Peyer's patch (tissue), 4 donors: ENCODE data around the gene RAET1G. TPM values are rescaled to one million over a fixed set of nuclear protein-coding genes. Genes with fewer than 3 reads are reported as not detected.

Experiments used
- DNase-seq, 3 donors: peaks; one replicate each; pipeline ENCODE4 v3.0.0-alpha.2; 2017 to 2019
- H3K27ac ChIP-seq, 4 donors: fragments of 200-600 bp; sonication (generic); one replicate each; pipeline ENCODE4 v1.5.1; 2016 to 2019
- H3K27me3 ChIP-seq, 2 donors: fragments of 200-600 bp; sonication (generic); one replicate each; pipeline ENCODE4 v1.5.1; 2019
- H3K36me3 ChIP-seq, 3 donors: fragments of 200-600 bp; sonication (generic); one replicate each; pipeline ENCODE4 v1.5.1; 2016 to 2019
- H3K4me1 ChIP-seq, 4 donors: fragments of 200-600 bp; sonication (generic); one replicate each; pipeline ENCODE4 v1.5.1; 2016 to 2019
- H3K4me3 ChIP-seq, 4 donors: fragments of 200-600 bp; sonication (generic); 1 replicate in 3 of 4; 2 replicates in 1 of 4; pipeline ENCODE4 v1.5.1; 2016 to 2019; ENCODE audit warnings: mild to moderate bottlenecking in 1 of 4
- H3K9me3 ChIP-seq, 4 donors: fragments of 200-600 bp; sonication (generic); one replicate each; pipeline ENCODE4 v1.5.1; 2016 to 2019; ENCODE audit warnings: mild to moderate bottlenecking in 1 of 4
- CTCF ChIP-seq, 6 experiments: fragments of 450-650 bp in 4 of 6; fragments of 200-600 bp in 2 of 6; sonication (generic) in 1 of 6; IDR thresholded peaks; one replicate each; pipeline ENCODE4 v1.5.1; 2017 to 2019; ENCODE audit warnings: antibody characterized with exemption in 6 of 6, mild to moderate bottlenecking in 3 of 6, moderate library complexity in 1 of 6
- POLR2A ChIP-seq, 2 donors: fragments of 450-650 bp; IDR thresholded peaks; one replicate each; pipeline ENCODE4 v1.5.1; 2017; ENCODE audit warnings: antibody characterized with exemption in 2 of 2, mild to moderate bottlenecking in 2 of 2, moderate library complexity in 2 of 2
- total RNA-seq, 4 donors: library from RNA; depleted of rRNA; stranded (reverse); fragments of >200 nt; gene quantifications; one replicate each; pipeline ENCODE4 v1.1.0, GENCODE V29; 2016

RAET1G gene
- total RNA-seq, 4 donors from 2014 or later: not detected

- Histone ChIP-seq H3K4me3 (no peak overlapping the region), H3K4me1 (no peaks in the 10 kb centered on the region), H3K36me3 (no peaks in the 10 kb centered on the region), H3K27me3 (no peaks in the 10 kb centered on the region), H3K9me3 (peaks cover 0 to 19% (median 2%) of the 10 kb centered on the region in 4 donors), H3K27ac (no peak overlapping the region)
- TF ChIP-seq POLR2A (IDR thresholded peaks at IDR 0.05): no peak
- no peak for TF ChIP-seq CTCF (IDR thresholded peaks at IDR 0.05)
- DNase-seq: no peak
These were observed 15.6 kb downstream of the RAET1G start for GRCh38 chr6:149907317-149907716.

GRCh38 chr6:149906405-149906804 is 16.5 kb downstream of the RAET1G start:
- no peak for DNase-seq
- TF ChIP-seq POLR2A (IDR thresholded peaks at IDR 0.05) (no peak), CTCF (IDR thresholded peaks at IDR 0.05) (no peak)
- peaks cover 0 to 19% (median 2%) of the 10 kb centered on the region in 4 donors for H3K9me3 ChIP-seq
- no peaks in the 10 kb centered on the region for H3K27me3 ChIP-seq
- no peak overlapping the region for H3K4me3 ChIP-seq
- H3K4me1 ChIP-seq: no peaks in the 10 kb centered on the region
- no peak overlapping the region for H3K27ac ChIP-seq
- no peaks in the 10 kb centered on the region for H3K36me3 ChIP-seq

DNA sequence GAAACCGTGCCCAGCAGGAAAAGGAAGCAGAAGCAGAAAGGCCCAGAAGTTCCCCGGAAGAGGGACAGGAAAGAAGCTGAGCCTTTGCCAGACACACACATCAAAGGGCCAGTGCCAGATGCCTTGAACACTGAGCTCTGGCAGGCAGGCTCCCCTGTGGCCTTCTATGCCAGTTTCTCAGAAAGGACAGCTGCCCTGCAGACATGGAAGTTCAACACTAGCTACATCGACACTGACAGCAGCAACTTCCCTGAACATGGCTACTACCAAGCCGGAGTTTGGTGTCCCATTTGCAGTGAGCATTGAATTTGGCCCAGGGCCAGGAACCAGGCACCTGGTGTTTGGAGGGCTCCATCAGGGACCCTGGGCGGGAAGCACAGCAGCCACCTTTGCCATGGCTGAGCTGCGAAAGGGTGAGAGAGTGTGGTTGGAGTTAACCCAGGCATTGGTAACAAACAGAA is 17.0 kb downstream of the RAET1G start:
- Histone ChIP-seq H3K4me1 (no peaks in the 10 kb centered on the region), H3K4me3 (no peak overlapping the region), H3K36me3 (no peaks in the 10 kb centered on the region), H3K27ac (no peak overlapping the region), H3K27me3 (no peaks in the 10 kb centered on the region), H3K9me3 (peaks cover 0 to 19% (median 2%) of the 10 kb centered on the region in 4 donors)
- no peak for TF ChIP-seq POLR2A (IDR thresholded peaks at IDR 0.05)
- TF ChIP-seq CTCF (IDR thresholded peaks at IDR 0.05): no peak
- no peak for DNase-seq

DNA sequence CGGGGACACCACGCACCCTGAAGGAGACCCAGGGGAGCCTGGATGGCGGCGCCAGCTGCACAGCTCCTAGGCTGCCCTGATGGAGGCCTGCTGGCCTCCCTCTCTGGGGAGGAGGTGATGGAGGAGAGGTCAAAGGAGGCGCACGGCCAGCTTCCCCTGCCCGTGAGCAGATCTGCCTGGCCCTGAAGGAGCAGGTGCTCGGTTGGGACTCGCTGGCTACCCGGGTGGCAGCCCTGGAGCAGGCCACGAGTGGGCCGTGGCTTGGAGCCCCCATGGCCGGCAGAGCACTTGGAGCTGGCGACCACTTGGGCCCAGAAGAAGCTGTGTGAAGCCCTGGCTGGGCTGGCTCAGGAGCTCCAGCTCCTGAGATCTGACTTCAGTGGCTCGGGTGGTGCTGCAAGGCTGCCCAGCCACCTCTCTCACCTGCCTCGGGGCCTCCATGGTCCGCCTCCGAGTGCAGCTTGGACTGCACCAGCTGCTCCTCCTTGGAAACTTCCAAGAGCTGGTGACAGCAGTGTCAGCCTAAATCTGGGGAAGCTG is 17.5 kb downstream of the RAET1G start:
- Histone ChIP-seq H3K4me1 (no peaks in the 10 kb centered on the region), H3K27ac (no peak overlapping the region), H3K9me3 (peaks cover 0 to 19% (median 2%) of the 10 kb centered on the region in 4 donors), H3K4me3 (no peak overlapping the region), H3K36me3 (no peaks in the 10 kb centered on the region), H3K27me3 (no peaks in the 10 kb centered on the region)
- no peak for DNase-seq
- TF ChIP-seq CTCF (IDR thresholded peaks at IDR 0.05): no peak
- no peak for TF ChIP-seq POLR2A (IDR thresholded peaks at IDR 0.05)

DNA sequence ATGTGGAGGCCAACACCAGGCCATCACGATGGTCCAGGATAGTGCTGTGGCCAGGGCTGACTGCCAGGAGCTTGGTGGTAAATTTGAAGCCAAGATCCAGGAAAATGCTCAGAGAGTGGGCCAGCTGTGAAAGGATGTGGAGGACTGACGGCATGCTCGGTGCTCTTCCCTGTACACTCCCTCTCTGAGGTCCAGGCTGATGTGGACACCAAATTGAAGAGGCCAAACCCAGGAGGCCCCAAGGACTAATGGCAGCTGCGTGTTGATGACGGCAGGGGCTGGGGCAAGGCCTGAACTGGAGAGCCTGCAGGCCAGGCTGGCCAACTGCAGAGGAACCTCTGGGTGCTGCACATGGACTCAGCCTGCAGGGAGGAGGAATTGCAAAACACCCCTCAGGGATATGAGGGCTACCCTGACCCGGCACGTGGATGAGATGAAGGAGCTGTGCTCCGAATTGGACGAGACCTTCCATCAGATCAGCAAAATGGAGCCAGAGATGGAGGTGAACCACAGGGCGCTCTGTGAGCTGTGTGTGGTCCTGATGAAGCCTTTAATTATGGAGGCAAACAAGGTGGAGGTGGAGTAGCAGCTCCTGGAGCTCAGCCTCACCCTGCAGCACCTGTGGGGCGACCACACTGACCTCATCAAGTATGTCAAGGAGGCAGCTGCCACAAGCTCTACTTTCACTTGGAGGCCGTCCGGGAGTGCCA is 18.1 kb downstream of the RAET1G start:
- TF ChIP-seq CTCF (IDR thresholded peaks at IDR 0.05) (no peak), POLR2A (IDR thresholded peaks at IDR 0.05) (no peak)
- no peaks in the 10 kb centered on the region for H3K36me3 ChIP-seq
- H3K9me3 ChIP-seq: peaks cover 0 to 19% (median 2%) of the 10 kb centered on the region in 4 donors
- H3K4me3 ChIP-seq: no peak overlapping the region
- no peak overlapping the region for H3K27ac ChIP-seq
- no peaks in the 10 kb centered on the region for H3K4me1 ChIP-seq
- no peaks in the 10 kb centered on the region for H3K27me3 ChIP-seq
- no peak for DNase-seq
